GM19324 (cell line): ENCODE measurements around the gene ALOX5.

Experiments used
- ATAC-seq: cut with Tn5 transposase; IDR thresholded peaks from one replicate; pipeline ENCODE4 v1.9.1; 2021; ENCODE audit warnings: mild to moderate bottlenecking, moderate library complexity; ENCODE audit not compliant: unreplicated experiment, low FRiP score

Gene ALOX5

DNA sequence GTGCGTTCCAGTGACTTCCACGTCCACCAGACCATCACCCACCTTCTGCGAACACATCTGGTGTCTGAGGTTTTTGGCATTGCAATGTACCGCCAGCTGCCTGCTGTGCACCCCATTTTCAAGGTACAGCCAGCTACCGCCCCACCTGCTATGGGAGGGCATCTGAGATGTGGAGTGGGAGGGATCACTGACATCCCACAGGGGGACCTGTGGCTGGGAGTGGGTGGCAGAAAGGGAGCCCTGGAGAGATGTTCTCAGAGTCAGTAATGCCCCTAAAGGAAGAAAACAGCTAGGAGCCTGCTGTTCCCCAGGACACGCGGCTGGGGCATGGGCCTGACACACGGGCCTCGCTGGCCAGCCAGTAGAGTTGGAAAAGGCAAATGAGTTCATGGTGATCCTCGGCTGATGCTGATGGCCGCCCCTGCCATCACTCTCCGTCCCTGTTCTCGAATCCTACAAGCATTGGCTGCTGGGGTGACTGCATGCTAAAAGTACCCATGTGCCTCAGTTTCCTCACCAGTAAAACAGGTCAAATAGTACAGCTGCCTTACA lies 66.6 kb downstream of the ALOX5 start:
- no peak for ATAC-seq

DNA sequence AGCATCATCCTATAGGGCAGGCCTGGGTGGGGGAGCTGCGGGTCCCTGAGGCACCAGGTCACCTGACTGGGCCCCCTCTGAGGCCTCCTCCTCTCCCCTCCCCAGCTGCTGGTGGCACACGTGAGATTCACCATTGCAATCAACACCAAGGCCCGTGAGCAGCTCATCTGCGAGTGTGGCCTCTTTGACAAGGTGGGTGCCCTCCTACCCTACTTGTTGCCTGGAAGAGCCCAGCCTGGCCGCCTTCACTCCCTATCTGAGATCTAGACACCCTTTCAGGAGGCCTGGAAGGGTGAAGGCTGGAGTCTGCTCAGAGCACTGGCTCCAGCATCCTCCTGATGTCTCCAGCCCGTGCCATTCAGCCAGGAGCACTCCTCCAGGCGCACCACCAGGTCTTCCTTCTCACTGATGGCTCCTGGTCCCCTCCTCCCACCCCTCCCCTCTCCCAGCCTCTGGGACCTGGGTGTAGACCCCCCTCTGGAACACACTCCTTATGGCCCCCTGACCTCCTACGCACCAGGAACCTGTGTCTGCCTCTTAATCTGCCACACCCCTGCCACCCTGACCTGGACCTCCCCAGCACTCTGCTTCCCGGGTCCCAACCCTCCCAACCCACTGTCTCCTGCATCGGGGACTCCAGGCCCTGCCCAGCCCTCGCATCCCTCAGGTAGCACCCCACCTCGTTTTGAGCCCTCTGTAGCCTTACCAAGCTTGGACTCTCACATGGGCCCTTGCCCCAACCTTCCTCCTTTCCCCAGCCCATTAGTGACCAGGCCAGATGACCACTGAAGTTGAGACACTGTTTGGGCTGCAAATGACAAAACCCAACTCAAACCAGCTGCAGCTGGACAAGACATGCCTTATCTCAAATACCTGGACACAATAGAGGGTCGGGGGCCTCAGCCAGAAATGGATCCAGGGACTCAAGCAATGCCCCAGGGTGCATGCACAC lies 67.5 kb downstream of the ALOX5 start:
- ATAC-seq: no peak

DNA sequence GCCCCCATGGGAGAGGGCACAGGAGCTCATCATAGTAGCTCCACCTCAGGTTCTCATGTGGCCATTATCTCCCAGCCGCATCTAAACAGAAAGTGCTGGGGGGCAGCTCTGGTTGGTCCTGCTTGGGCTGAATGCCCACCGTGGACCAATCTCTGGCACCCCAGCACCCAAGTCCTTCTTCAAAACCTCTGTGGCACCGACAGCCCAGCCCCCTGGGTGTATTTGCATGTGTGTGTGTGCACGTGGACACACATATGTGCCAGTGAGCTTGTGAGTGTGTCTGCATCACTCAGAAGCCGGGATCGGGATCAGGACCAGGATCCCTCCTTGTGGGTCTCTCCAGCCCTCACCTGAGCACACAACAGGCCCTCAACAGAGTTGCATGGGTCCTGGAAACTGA lies 68.2 kb downstream of the ALOX5 start:
- ATAC-seq: no peak

- ATAC-seq: no peak
Measured at GRCh38 chr10:45442662-45443061, 68.6 kb downstream of the ALOX5 start.

DNA sequence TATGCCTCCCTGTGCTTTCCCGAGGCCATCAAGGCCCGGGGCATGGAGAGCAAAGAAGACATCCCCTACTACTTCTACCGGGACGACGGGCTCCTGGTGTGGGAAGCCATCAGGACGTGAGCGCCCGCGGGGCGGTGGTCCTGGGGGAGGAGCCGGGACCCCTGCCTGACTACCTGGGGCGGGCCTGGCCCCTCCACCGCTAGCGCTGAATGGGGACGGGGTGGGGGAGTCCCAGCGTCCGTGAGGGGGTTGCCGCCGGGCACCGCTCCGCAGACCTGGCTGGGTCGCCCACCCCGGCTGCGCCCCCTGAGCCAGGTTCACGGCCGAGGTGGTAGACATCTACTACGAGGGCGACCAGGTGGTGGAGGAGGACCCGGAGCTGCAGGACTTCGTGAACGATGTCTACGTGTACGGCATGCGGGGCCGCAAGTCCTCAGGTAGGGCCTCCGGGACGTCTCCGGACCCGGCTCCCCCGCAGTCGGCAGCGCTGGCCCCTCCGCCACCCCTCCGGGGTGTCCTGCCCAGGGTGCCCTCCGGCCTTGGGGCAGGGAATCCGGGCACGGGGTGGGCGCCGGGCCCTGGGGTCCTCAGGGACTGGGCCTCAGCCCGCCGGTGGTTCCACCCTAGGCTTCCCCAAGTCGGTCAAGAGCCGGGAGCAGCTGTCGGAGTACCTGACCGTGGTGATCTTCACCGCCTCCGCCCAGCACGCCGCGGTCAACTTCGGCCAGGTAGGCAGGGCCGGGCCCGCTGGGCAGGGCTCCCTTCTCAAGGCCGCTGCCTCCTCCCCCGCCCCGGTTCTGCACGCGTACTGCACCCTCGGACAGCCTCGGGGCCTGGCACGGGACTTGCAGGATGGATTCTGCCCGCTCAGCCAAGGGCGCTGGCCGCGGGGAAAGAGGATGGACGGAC lies 69.3 kb downstream of the ALOX5 start:
- ATAC-seq: no peak

DNA sequence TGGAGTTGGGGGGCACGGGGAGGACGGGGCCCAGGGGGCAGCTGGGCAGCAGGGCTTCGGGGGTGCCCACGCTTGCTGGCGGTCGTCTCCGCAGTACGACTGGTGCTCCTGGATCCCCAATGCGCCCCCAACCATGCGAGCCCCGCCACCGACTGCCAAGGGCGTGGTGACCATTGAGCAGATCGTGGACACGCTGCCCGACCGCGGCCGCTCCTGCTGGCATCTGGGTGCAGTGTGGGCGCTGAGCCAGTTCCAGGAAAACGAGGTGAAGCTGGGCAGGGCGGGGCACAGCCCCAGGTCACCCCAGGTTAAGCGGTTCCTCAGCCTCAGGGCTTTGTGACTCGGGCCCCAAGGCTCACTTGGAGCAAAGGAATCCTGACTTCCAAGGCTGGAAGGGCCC lies 70.0 kb downstream of the ALOX5 start:
- ATAC-seq: no peak

GRCh38 chr10:45444976-45445898 lies 71.2 kb downstream of the ALOX5 start:
- ATAC-seq: no peak

- no peak for ATAC-seq
Measured at GRCh38 chr10:45446858-45447257, 72.8 kb downstream of the ALOX5 start.

GRCh38 chr10:45447416-45447815 lies 73.4 kb downstream of the ALOX5 start:
- ATAC-seq: no peak

GRCh38 chr10:45450866-45451265 lies 76.8 kb downstream of the ALOX5 start:
- ATAC-seq: no peak

GRCh38 chr10:45451407-45451806 lies 77.4 kb downstream of the ALOX5 start:
- ATAC-seq: no peak

DNA sequence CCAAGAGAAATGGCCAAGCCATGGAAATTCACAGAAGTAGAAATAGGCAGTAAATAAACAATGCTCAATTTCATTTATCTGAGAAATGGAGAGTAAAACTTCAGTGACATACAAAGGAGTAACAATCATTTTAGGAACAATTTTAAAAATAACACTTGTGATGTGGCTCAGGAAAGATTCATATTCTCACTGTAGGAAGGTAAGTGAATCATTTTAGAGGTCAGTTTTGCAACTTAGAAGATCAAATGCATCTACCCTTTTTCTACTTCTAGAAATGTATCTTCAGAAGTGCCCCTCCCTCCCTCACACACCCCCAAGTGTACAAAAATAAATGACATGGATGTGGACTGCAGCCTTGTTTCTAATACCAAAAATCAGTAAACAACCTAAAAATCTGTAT lies 78.3 kb downstream of the ALOX5 start:
- no peak for ATAC-seq

GRCh38 chr10:45452743-45453452 lies 78.9 kb downstream of the ALOX5 start:
- ATAC-seq: no peak

DNA sequence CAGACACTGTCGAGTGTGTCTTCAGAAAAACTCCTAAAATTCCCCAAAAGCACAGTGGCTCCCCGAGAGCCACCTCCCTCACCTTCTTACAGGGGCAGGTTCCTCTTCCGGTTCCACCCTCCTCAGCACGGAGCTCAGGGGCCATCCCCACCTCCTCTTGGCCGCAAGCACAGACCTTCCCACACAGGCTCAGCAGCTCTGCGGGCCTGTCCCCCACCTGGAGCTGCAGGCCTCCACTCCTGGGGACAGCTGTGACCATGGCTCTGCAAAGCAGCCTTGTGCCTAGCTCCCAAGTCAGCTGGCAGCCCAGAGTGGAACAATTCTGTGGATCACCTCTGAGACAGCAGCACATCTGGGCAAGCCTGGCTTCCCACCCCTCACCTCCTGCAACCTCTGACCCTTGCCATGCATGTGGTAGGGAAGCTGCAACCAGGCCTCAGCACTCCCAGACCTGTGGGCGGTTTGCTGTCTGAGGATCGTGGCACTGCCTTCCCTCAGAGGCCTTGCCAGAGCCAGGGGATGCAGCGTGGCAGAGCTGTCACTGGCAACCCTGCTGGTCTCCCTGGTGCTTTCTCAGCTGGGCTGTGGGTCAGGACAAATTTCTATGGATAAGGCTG lies 79.7 kb downstream of the ALOX5 start:
- no peak for ATAC-seq

GRCh38 chr10:45454262-45454661 lies 80.2 kb downstream of the ALOX5 start:
- no peak for ATAC-seq

DNA sequence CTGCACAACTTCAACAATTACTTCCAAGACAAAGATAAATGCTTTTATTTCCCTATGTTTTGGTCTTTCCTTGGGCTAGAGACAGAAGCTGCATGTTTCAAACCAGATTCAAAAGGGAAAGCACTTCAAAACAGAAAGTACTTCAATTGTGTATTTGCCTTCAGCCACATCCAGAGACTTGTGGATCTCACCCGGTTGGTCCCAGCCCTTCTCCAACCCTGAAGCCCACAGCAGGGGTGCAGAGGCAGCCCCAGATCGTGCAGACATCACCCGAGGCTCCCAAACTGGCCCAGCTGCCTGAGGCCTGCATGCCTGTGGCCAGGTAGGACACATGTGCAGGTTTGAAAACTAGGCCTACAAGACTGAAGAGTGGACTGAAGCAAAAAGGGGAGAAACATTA lies 80.8 kb downstream of the ALOX5 start:
- no peak for ATAC-seq

DNA sequence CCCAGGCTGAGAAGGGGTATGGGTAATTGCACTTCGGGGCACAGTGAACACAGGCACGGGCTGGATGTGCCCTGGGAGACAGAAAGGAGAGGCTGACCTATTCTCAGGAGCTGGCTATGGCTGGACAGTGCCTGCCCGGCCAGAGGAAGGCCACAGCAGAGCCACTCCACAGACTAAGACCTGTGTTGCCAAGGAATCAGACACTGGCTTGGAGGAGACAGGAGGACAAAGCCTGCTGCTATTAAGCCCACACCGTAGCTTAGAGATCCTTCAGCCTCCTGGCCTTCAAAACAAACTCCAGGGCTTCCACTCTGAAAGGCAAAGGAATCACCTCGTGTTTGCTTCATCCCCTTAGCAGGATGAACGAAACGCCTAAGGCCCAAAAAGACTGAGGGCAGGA lies 82.2 kb downstream of the ALOX5 start:
- ATAC-seq: no peak

DNA sequence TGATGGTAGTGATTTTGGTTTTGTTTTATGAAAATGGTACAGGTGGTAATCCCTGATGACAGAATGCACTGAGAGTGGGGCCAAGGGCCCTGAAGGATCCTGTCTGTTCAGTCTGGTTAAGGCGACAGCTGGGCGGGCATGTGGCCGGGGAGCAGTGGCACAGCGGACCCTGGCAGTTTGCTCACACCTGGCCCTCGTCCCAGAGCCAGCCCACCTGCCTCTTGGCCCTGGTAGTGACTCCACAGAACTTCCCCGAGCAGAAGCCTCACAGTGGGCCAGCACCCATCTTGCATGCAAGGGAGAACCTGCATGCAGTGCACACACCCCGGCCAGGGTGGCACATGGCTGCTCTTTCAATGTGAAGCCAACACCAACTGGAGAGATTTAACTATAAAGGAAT lies 82.8 kb downstream of the ALOX5 start:
- ATAC-seq: no peak

GRCh38 chr10:45457487-45457886 lies 83.5 kb downstream of the ALOX5 start:
- no peak for ATAC-seq
